HepG2 (cell line): Measurements from ENCODE around the gene INTS12.

ENCODE experiments used
- BHLHE40 ChIP-seq: IDR thresholded peaks from 2 replicates; pipeline ENCODE4 v1.6.1; 2011; ENCODE audit warnings: low read length, improper control_type of control experiment
- BRD4 ChIP-seq: sonication (generic); formaldehyde crosslinking; IDR thresholded peaks from 2 replicates; pipeline ENCODE4 v1.4.0; 2020; ENCODE audit warnings: missing genetic modification reagents
- CCAR2 ChIP-seq: fragments of 200-400 bp; formaldehyde crosslinking; optimal IDR thresholded peaks from 2 replicates; pipeline ENCODE3; 2018; ENCODE audit warnings: low read depth, mild to moderate bottlenecking, low read length, moderate library complexity
- CENPBD1 ChIP-seq: sonication (generic); formaldehyde crosslinking; IDR thresholded peaks from 2 replicates; pipeline ENCODE4 v1.8.0; 2022; ENCODE audit warnings: missing genetic modification reagents, low read depth, mild to moderate bottlenecking, borderline replicate concordance
- HDAC2 ChIP-seq: sonication (generic); formaldehyde crosslinking; IDR thresholded peaks from 2 replicates; pipeline ENCODE4 v1.4.0; 2020; ENCODE audit warnings: missing genetic modification reagents
- IRF2 ChIP-seq: IDR thresholded peaks from 2 replicates; pipeline ENCODE4 v1.6.1; 2018; ENCODE audit warnings: missing genetic modification reagents, missing compliant biosample characterization
- MYC ChIP-seq: sonication (generic); formaldehyde crosslinking; IDR thresholded peaks from 2 replicates; pipeline ENCODE4 v1.9.0; 2021; ENCODE audit warnings: missing genetic modification reagents, borderline replicate concordance
- POLR2A ChIP-seq, 2 experiments: IDR thresholded peaks; 2 replicates each; pipeline ENCODE4 v1.6.1; 2011; ENCODE audit warnings: low read depth in 2 of 2, low read length in 2 of 2, mild to moderate bottlenecking in 1 of 2, moderate library complexity in 1 of 2; ENCODE audit not compliant: insufficient read depth in 1 of 2
- ZNF773 ChIP-seq: sonication (generic); formaldehyde crosslinking; IDR thresholded peaks from 2 replicates; pipeline ENCODE4 v1.4.0; 2020; ENCODE audit warnings: missing genetic modification reagents, borderline replicate concordance
- ZNF839 ChIP-seq: sonication (generic); formaldehyde crosslinking; IDR thresholded peaks from 2 replicates; pipeline ENCODE4 v1.4.0; 2020; ENCODE audit warnings: missing genetic modification reagents, mild to moderate bottlenecking, borderline replicate concordance
- ZSCAN25 ChIP-seq: sonication (generic); formaldehyde crosslinking; IDR thresholded peaks from 2 replicates; pipeline ENCODE4 v1.8.0; 2022; ENCODE audit warnings: mild to moderate bottlenecking, missing genetic modification reagents
- ZZZ3 ChIP-seq: sonication (generic); formaldehyde crosslinking; IDR thresholded peaks from 2 replicates; pipeline ENCODE4 v1.4.0; 2020; ENCODE audit warnings: missing genetic modification reagents, mild to moderate bottlenecking, borderline replicate concordance
- TF ChIP-seq, protein P1 (sequence below): sonication (generic); formaldehyde crosslinking; IDR thresholded peaks from 2 replicates; pipeline ENCODE4 v1.5.0; 2020; ENCODE audit warnings: mild to moderate bottlenecking, missing genetic modification reagents, moderate library complexity

GRCh38 chr4:105645440-105645839 lies 63.0 kb downstream of the INTS12 start:
- no peak for TF ChIP-seq IRF2 (CRISPR knock-in tag)
- no peak for TF ChIP-seq HDAC2 (CRISPR knock-in tag)
- TF ChIP-seq BHLHE40 = no peak
- no peak for TF ChIP-seq CCAR2
- no peak for TF ChIP-seq BRD4 (CRISPR knock-in tag)
- no peak for TF ChIP-seq POLR2A (IDR thresholded peaks at IDR 0.05; ENCODE audit: insufficient read depth in 1 of 2, low read depth in 2 of 2, low read length in 2 of 2)
- TF ChIP-seq, protein P1, sequence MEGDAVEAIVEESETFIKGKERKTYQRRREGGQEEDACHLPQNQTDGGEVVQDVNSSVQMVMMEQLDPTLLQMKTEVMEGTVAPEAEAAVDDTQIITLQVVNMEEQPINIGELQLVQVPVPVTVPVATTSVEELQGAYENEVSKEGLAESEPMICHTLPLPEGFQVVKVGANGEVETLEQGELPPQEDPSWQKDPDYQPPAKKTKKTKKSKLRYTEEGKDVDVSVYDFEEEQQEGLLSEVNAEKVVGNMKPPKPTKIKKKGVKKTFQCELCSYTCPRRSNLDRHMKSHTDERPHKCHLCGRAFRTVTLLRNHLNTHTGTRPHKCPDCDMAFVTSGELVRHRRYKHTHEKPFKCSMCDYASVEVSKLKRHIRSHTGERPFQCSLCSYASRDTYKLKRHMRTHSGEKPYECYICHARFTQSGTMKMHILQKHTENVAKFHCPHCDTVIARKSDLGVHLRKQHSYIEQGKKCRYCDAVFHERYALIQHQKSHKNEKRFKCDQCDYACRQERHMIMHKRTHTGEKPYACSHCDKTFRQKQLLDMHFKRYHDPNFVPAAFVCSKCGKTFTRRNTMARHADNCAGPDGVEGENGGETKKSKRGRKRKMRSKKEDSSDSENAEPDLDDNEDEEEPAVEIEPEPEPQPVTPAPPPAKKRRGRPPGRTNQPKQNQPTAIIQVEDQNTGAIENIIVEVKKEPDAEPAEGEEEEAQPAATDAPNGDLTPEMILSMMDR (CRISPR knock-in tag) = no peak
- no peak for TF ChIP-seq ZSCAN25
- no peak for TF ChIP-seq ZZZ3 (CRISPR knock-in tag)
- TF ChIP-seq ZNF839 (CRISPR knock-in tag) = no peak
- TF ChIP-seq ZNF773 (CRISPR knock-in tag) = no peak
- no peak for TF ChIP-seq CENPBD1 (CRISPR knock-in tag)
- no peak for TF ChIP-seq MYC (CRISPR knock-in tag)
